Ovary (tissue), 9 donors: ENCODE measurements around the gene ACOT2. TPM values are rescaled to one million over a fixed set of nuclear protein-coding genes. Genes with fewer than 3 reads are reported as not detected.

ENCODE experiments used
- DNase-seq, 5 donors: peaks; one replicate each; pipeline ENCODE4 v3.0.0-alpha.2; 2019 to 2020
- H3K27ac ChIP-seq, 2 donors: fragments of 200-600 bp; one replicate each; pipeline versions ENCODE4 v1.5.1 to v1.8.0; 2019 to 2022
- H3K27me3 ChIP-seq: fragments of 200-600 bp; one replicate; pipeline ENCODE4 v1.8.0; 2022
- H3K36me3 ChIP-seq: fragments of 200-600 bp; sonication (generic); one replicate; pipeline ENCODE4 v1.5.1; 2019
- H3K4me1 ChIP-seq: one replicate; pipeline ENCODE4 v1.8.1; 2013; ENCODE audit warnings: mild to moderate bottlenecking, moderate library complexity; ENCODE audit not compliant: insufficient read depth
- H3K4me3 ChIP-seq: fragments of 200-600 bp; sonication (generic); one replicate; pipeline ENCODE4 v1.5.1; 2017
- H3K9me3 ChIP-seq, 2 donors: fragments of 200-600 bp in 1 of 2; sonication (generic) in 1 of 2; one replicate each; pipeline versions ENCODE4 v1.5.1 to v1.8.1; 2013 to 2019; ENCODE audit warnings: mild to moderate bottlenecking in 1 of 2, moderate library complexity in 1 of 2
- EP300 ChIP-seq: sonication (generic); formaldehyde crosslinking; IDR thresholded peaks from one replicate; pipeline ENCODE4 v1.6.1; 2017; ENCODE audit warnings: antibody characterized with exemption
- POLR2A ChIP-seq: fragments of 450-650 bp; IDR thresholded peaks from one replicate; pipeline ENCODE4 v1.6.1; 2017; ENCODE audit warnings: antibody characterized with exemption, mild to moderate bottlenecking, moderate library complexity
- WGBS, 3 donors: extraction: QIAGEN DNeasy Blood & Tissue Kit in 1 of 3; methylation state at CpG; one replicate each; pipeline versions ENCODE4 v1.1.5 to v1.1.7; 2013 to 2017; 5-methylcytosine and 5-hydroxymethylcytosine counted together
- intact Hi-C, 4 donors: fragments of 100-400 bp; cut with DNase I; formaldehyde crosslinking; loops; one replicate each; pipeline versions ENCODE4 v1.11.0 to v1.15.1; 2022 to 2023
- polyA plus RNA-seq, 2 donors: library from polyadenylated mRNA; stranded (reverse); fragments of 200-250 nt in 1 of 2; fragments of 350-450 nt in 1 of 2; fragmentation: Illumina TruSeq in 1 of 2; extraction: RNeasy Lipid Tissue Mini Kit (QIAGEN cat#74804) in 1 of 2; gene quantifications; one replicate each; pipeline ENCODE4 v1.2.3, GENCODE V29; 2013 to 2014
- total RNA-seq, 7 donors: library from RNA; depleted of rRNA in 2 of 7; stranded (reverse); fragments of >200 nt in 2 of 7; fragmentation: NEBNext Ultra II Directional in 3 of 7; extraction: Animal tissue kit (Norgen Biotek cat#: 25700) in 3 of 7; gene quantifications; one replicate each; pipeline versions ENCODE4 v1.1.0 to v1.2.4, GENCODE V29; 2016 to 2023
- TF ChIP-seq, protein P1 (sequence below), 3 donors: fragments of 450-650 bp in 2 of 3; fragments of 200-600 bp in 1 of 3; IDR thresholded peaks; one replicate each; pipeline versions ENCODE4 v1.5.1 to v1.8.0; 2016 to 2022; ENCODE audit warnings: antibody characterized with exemption in 3 of 3, mild to moderate bottlenecking in 1 of 3
- donor health status: DM: no; HTN: no; CAD: no; lungs with moderate emphysema.
- donor health status: DM: no; HTN: no; CAD: no.
- donor health status: Bipolar disorder and iron deficiency.
- donor health status: DM: yes; HTN: yes; CAD: no.
- donor health status: DM: no; HTN: no; CAD: no.
- donor health status: DM: yes; HTN: yes; CAD: no.

Gene ACOT2
- total and polyA plus RNA-seq, 9 donors = 10.8 to 35.7 (median 23.1) TPM

DNA sequence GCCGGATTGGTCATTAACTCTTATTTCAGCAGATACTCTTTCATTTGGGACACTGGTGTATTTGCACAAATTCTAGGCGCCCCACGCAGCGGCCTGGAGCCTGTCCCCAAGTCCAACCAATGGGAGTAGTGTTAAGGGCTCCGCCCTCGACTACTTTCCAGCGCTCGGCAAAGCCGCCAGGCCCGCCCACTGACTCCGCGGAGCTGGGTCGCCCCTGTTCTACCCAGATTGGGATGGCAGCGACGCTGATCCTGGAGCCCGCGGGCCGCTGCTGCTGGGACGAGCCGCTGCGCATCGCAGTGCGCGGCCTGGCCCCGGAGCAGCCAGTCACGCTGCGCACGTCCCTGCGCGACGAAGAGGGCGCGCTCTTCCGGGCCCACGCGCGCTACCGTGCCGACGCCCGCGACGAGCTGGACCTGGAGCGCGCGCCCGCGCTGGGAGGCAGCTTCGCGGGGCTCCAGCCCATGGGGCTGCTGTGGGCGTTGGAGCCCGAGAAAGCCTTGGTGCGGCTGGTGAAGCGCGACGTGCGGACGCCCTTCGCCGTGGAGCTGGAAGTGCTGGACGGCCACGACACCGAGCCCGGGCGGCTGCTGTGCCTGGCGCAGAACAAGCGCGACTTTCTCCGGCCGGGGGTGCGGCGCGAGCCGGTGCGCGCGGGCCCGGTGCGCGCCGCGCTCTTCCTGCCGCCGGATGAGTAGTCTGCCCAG lies 43.5 kb downstream of the ACOT2 start, which contains the start of gene ACOT6:
ACOT6 (plus strand) TSS at position 179 of the 707 bp plus-strand sequence; CDS start at position 234, 55 bp downstream.
- TF ChIP-seq, protein P1, sequence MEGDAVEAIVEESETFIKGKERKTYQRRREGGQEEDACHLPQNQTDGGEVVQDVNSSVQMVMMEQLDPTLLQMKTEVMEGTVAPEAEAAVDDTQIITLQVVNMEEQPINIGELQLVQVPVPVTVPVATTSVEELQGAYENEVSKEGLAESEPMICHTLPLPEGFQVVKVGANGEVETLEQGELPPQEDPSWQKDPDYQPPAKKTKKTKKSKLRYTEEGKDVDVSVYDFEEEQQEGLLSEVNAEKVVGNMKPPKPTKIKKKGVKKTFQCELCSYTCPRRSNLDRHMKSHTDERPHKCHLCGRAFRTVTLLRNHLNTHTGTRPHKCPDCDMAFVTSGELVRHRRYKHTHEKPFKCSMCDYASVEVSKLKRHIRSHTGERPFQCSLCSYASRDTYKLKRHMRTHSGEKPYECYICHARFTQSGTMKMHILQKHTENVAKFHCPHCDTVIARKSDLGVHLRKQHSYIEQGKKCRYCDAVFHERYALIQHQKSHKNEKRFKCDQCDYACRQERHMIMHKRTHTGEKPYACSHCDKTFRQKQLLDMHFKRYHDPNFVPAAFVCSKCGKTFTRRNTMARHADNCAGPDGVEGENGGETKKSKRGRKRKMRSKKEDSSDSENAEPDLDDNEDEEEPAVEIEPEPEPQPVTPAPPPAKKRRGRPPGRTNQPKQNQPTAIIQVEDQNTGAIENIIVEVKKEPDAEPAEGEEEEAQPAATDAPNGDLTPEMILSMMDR (IDR thresholded peaks at IDR 0.05) = no peak
- TF ChIP-seq POLR2A (peak; percentile 28), EP300 (no peak)
- Histone ChIP-seq H3K4me3 (peak within 1 kb of the TSS; percentile 60), H3K27me3 (no peaks in the 10 kb centered on the region), H3K36me3 (no peaks in the 10 kb centered on the region), H3K9me3 (no peaks in the 10 kb centered on the region), H3K4me1 (no peaks in the 10 kb centered on the region), H3K27ac (peak within 1 kb of the TSS; percentile 42 to 92)
- peak; percentile 71 to 85 (median 75) for DNase-seq
- WGBS, 3 donors = 0 to 1% (median 1%) methylated on average over 50 to 84 of the region's 84 CpGs
- intact Hi-C loops = no loop called here

DNA sequence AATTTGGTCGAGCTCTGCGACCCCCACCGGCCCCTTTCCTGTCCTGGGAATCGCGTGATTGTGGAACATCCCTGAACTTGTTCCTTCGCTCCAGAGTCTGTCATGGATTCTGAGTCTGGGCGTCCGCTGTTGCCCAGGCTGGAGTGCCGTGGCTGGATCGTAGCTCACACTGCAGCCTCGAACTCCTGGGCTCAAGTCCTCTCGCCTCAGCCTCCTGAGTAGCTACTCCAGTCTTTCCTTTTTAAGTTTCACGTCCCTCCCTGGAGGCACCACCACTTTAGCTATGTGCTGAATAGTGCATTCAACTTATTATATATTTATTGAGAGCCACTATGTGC lies 44.0 kb downstream of the ACOT2 start:
- intact Hi-C loops = no loop called here
- no peaks in the 10 kb centered on the region for H3K36me3 ChIP-seq
- H3K4me3 ChIP-seq = peak overlapping the region; percentile 60
- H3K27ac ChIP-seq = peak overlapping the region; percentile 42 to 92
- no peaks in the 10 kb centered on the region for H3K4me1 ChIP-seq
- no peak for TF ChIP-seq EP300
- TF ChIP-seq, protein P1 (IDR thresholded peaks at IDR 0.05) = no peak
- TF ChIP-seq POLR2A = no peak
- no peak for DNase-seq
- 1 to 2% (median 2%) methylated on average over 13 of the region's 13 CpGs for WGBS, 3 donors
- no peaks in the 10 kb centered on the region for H3K27me3 ChIP-seq
- no peaks in the 10 kb centered on the region for H3K9me3 ChIP-seq

DNA sequence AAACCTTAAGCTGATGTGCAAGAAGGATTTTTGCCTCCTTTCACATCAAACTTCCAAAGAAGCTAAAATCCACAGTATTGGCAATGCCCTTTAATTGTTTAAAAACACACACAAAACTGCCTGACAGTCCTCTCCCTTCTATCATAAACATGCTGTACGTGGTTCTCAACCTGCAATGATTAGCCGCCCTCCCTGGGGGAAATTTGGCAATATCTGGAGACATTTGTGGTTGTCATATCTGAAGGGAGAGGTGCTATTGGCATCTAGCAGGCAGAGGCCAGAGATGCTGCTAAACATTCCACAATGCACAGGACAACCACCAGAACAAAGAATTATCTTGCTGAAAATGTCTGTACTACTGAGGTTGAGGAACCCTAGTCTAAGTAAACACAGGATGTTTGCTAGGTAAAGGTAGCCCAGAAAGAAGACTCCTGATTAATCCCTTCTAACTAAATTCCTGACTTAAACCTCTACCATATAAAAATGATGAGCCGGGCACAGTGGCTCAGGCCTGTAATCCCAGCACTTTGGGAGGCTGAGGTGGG lies 44.5 kb downstream of the ACOT2 start:
- H3K4me3 ChIP-seq = no peak overlapping the region

DNA sequence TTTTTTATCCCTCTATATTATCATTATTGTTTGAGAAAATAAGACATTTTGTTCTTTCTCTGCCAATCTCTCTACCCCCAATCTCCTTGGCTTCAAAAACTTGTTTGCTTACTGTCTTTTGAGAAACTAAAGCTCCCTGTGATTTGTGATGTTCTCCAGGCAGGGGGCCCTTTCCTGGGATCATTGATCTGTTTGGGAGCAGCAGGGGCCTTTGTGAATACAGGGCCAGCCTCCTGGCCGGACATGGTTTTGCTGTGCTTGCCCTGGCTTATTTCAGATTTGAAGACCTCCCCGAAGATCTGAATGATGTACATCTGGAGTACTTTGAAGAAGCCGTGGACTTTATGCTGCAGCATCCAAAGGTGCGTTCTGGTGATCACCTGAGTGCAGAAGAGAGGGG lies 47.8 kb downstream of the ACOT2 start:
- TF ChIP-seq, protein P1 (IDR thresholded peaks at IDR 0.05) = no peak
- no peak overlapping the region for H3K4me3 ChIP-seq
- intact Hi-C loops = no loop called here
- 68 to 86% (median 78%) methylated on average over 4 of the region's 4 CpGs for WGBS, 3 donors
- H3K9me3 ChIP-seq = no peaks in the 10 kb centered on the region
- H3K27ac ChIP-seq = no peak overlapping the region
- no peaks in the 10 kb centered on the region for H3K4me1 ChIP-seq
- H3K36me3 ChIP-seq = no peaks in the 10 kb centered on the region
- no peaks in the 10 kb centered on the region for H3K27me3 ChIP-seq
- DNase-seq = no peak

More for the DNA sequence above, 44.5 kb downstream of the ACOT2 start:
- TF ChIP-seq POLR2A (no peak), EP300 (no peak)
- TF ChIP-seq, protein P1 (IDR thresholded peaks at IDR 0.05) = no peak
- Histone ChIP-seq H3K27me3 (no peaks in the 10 kb centered on the region), H3K9me3 (no peaks in the 10 kb centered on the region), H3K36me3 (no peaks in the 10 kb centered on the region), H3K4me1 (no peaks in the 10 kb centered on the region), H3K27ac (peak overlapping the region in 1 of 2 donors; percentile 92)
- 80 to 88% (median 85%) methylated on average over 3 of the region's 3 CpGs for WGBS, 3 donors
- DNase-seq = no peak
- intact Hi-C loops = no loop called here
